GM12892 (cell line): ENCODE results near the gene EDAR.

ENCODE experiments used
- DNase-seq: peaks from one replicate; pipeline ENCODE4 v3.0.0; 2011; ENCODE audit not compliant: insufficient read length
- FAIRE-seq: peaks from 2 replicates; lab custom pipeline; 2011; peaks lifted over from hg19 to GRCh38; lab: Jason Lieb, UNC
- POLR2A ChIP-seq: IDR thresholded peaks from 2 replicates; pipeline ENCODE4 v1.6.1; 2011; ENCODE audit warnings: low read depth, low read length, control low read depth
- POLR2AphosphoS5 ChIP-seq: IDR thresholded peaks from 2 replicates; pipeline ENCODE4 v1.6.1; 2011; ENCODE audit warnings: low read depth, low read length, control low read depth
- TAF1 ChIP-seq: IDR thresholded peaks from 2 replicates; pipeline ENCODE4 v1.6.1; 2011; ENCODE audit warnings: low read depth, mild to moderate bottlenecking, control low read depth, low read length, borderline replicate concordance

EDAR gene

GRCh38 chr2:108907822-108908712, 81.0 kb downstream of the EDAR start:
- no peak for DNase-seq
- TF ChIP-seq POLR2A: no peak
- no peak for TF ChIP-seq POLR2AphosphoS5
- TF ChIP-seq TAF1: no peak
- FAIRE-seq: no peak

DNA sequence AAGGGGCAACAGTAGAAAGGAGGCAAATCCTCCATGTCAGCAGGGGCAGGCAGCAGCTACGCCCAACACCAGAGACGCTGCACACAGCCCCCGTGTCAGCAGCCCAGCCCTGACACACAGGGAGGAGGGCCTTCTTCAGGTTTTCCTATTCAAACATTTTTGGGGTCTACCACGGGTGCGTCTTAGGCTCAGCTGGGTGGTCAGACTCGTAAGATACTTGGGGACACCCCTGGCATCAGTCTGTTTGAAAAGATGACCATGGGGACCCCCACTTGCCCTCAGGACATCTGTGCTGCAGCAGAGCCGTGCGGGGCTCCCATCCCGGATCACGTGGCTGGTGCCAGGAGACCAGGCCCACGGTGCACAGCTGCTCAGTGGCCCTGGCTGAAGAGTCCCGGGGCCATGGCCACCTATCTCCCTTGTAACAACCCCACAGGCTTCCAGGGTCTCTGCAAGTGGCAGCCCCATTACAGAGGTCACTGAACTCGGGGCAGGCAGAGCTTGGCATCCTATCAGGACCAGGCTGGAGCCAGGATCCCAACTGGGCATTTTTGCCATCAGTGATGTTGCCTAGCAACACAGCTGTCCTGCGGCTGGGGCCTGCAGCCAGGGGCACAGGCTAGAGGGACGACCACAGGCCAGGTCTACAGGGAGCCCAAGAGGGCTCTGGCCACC, 82.5 kb downstream of the EDAR start:
- FAIRE-seq (no peak), DNase-seq (no peak)
- TF ChIP-seq TAF1: no peak
- no peak for TF ChIP-seq POLR2A
- TF ChIP-seq POLR2AphosphoS5: no peak

DNA sequence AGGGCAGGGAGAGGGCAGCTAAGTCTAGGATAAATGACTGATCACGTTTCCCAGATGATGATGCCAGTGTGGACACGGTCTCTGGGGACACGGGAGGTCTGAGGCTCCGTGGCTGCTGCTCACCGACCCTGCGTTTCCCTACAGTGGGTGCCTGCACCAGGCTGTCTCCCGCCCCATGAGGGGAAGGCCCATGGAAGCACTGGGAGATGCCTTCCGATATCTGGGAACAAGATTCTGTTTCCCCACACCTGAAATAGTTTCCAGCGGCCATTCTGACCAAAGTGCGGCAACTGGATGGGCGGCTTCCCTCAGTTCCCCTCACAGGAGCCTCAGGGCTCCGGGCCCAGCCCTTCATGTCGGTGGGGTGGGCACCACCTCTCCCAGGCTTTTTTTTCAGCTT, 83.1 kb downstream of the EDAR start:
- no peak for DNase-seq
- no peak for TF ChIP-seq POLR2A
- no peak for FAIRE-seq

GRCh38 chr2:108905176-108905575, 83.8 kb downstream of the EDAR start:
- TF ChIP-seq POLR2A: no peak
- no peak for TF ChIP-seq POLR2AphosphoS5
- no peak for TF ChIP-seq TAF1
- FAIRE-seq: no peak

GRCh38 chr2:108904680-108905079, 84.3 kb downstream of the EDAR start:
- FAIRE-seq: no peak
- DNase-seq: no peak
- TF ChIP-seq TAF1 (no peak), POLR2AphosphoS5 (no peak), POLR2A (no peak)

More at GRCh38 chr2:108905176-108905575, 83.8 kb downstream of the EDAR start:
- DNase-seq: no peak

- FAIRE-seq: no peak
- TF ChIP-seq POLR2A (no peak), TAF1 (no peak)
- no peak for DNase-seq
Measured at GRCh38 chr2:108898315-108899082, 90.5 kb downstream of the EDAR start.

DNA sequence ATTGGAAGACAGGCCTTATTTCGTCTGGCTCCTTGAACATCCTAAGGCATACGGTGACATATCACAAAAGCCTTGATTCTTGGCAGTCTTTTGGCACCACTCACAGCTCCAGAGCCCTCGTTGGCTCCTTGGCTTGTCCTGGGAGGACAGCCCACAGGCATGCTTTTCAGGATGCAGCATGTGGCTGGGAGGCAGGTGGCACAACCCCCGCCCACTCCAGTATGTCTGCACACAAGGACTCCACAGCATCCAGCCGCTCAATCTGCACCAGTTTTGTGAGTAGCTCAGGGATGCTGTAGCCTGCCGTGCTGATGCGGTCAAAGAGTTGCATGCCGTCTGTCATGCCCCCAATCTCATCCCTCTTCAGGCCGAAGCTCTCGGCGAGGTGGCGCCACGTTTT, 92.3 kb downstream of the EDAR start:
- DNase-seq (no peak), FAIRE-seq (no peak)
- TF ChIP-seq POLR2AphosphoS5 (no peak), TAF1 (no peak), POLR2A (no peak)

DNA sequence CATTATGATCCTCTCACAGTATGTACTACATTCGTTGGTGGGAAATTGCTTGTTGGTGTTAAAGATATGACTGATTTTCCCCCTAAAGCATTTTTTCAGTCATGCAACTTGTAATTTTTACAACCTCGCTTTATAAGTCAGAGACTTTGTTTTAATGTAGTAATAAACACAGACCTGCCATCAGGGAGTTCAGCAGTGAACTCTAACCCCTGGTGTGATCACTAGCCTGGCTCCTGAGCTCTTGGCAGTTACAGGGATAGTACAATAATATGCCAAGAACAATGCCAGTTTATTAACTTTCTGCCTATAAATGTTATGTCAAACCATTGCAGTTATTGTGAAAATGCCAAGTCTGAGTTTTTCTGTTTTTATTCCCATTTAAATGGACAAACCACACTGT, 93.8 kb downstream of the EDAR start:
- FAIRE-seq (no peak), DNase-seq (no peak)
- no peak for TF ChIP-seq POLR2AphosphoS5
- TF ChIP-seq POLR2A: no peak

- FAIRE-seq (no peak), DNase-seq (no peak)
Measured at GRCh38 chr2:108894766-108895165, 94.3 kb downstream of the EDAR start.

DNA sequence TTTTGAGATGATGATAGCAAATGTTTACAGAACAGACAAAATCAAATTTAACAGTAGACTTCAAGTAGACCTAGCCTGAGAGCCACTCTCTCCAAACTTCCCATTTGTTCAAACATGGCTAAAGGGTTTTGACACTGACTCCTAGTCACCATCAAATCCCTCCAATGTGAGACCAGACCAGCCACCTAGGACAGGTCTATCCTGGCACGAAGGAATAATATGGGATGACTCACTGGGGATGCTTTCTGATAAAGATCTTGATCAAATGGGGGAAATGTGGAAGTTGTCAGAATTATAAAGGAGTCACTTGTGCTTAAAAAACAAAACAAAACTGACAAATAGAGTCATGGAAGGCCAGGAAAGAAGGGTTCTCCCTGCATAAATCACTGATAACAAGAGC, 95.7 kb downstream of the EDAR start:
- TF ChIP-seq TAF1: no peak
- no peak for TF ChIP-seq POLR2A
- no peak for TF ChIP-seq POLR2AphosphoS5
- DNase-seq (no peak), FAIRE-seq (no peak)

More at GRCh38 chr2:108894766-108895165, 94.3 kb downstream of the EDAR start:
- TF ChIP-seq TAF1: no peak

DNA sequence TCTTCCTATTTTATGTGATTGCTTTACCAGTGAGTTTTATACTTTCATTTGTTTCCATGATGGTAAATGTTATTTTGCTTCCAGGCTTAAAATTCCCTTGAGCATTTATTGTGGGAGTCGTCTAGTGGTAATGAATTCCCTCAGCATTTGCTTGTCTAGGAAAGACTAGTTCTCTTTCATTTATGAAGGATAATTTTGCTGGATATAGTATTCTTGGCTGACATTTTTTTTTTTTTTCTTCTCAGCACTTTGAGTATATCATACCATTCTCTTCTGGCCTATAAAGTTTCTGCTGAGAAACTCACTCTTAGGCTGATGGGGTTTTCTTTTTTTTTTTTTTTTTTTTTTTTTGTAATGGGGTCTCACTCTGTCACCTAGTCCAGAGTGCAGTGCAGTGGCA, 99.1 kb downstream of the EDAR start:
- FAIRE-seq (no peak), DNase-seq (no peak)
- TF ChIP-seq TAF1: no peak
- TF ChIP-seq POLR2AphosphoS5: no peak
- no peak for TF ChIP-seq POLR2A
